Transverse colon (tissue), 4 donors: ENCODE results near the gene VKORC1. TPM values are rescaled to one million over a fixed set of nuclear protein-coding genes. Genes with fewer than 3 reads are reported as not detected.
A peak's percentile ranks its signal among the peaks of the same experiment; 100 is the strongest.

Experiments used
- DNase-seq: peaks from one replicate; pipeline ENCODE4 v3.0.0-alpha.2; 2019
- H3K27ac ChIP-seq, 4 donors: fragments of 200-600 bp; sonication (generic); 2 replicates each; pipeline ENCODE4 v1.5.1; 2016 to 2018; ENCODE audit warnings: inconsistent platforms in 4 of 4
- H3K27me3 ChIP-seq: fragments of 200-600 bp; sonication (generic); 2 replicates; pipeline ENCODE4 v1.5.1; 2017; ENCODE audit warnings: inconsistent platforms
- H3K36me3 ChIP-seq, 4 donors: fragments of 200-600 bp; sonication (generic); 2 replicates each; pipeline ENCODE4 v1.5.1; 2017 to 2019; ENCODE audit warnings: inconsistent platforms in 4 of 4
- H3K4me1 ChIP-seq, 4 donors: fragments of 200-600 bp; sonication (generic); 2 replicates each; pipeline ENCODE4 v1.5.1; 2017 to 2020; ENCODE audit warnings: inconsistent platforms in 4 of 4
- H3K4me3 ChIP-seq, 4 donors: fragments of 200-600 bp; sonication (generic); 1 replicate in 1 of 4; 2 replicates in 3 of 4; pipeline versions ENCODE4 v1.5.1 to v1.6.1; 2017 to 2019; ENCODE audit warnings: inconsistent platforms in 4 of 4
- H3K9me3 ChIP-seq, 2 donors: fragments of 200-600 bp; sonication (generic); 2 replicates each; pipeline ENCODE4 v1.5.1; 2017 to 2019; ENCODE audit warnings: inconsistent platforms in 2 of 2
- EP300 ChIP-seq: sonication (generic); formaldehyde crosslinking; IDR thresholded peaks from one replicate; pipeline ENCODE4 v1.6.1; 2017; ENCODE audit warnings: antibody characterized with exemption, low read depth
- POLR2A ChIP-seq: fragments of 450-650 bp; IDR thresholded peaks from one replicate; pipeline ENCODE4 v1.6.1; 2016; ENCODE audit warnings: antibody characterized with exemption, mild to moderate bottlenecking, moderate library complexity
- POLR2AphosphoS5 ChIP-seq, 3 donors: sonication (generic); formaldehyde crosslinking; IDR thresholded peaks; one replicate each; pipeline ENCODE4 v1.6.1; 2016; ENCODE audit warnings: antibody characterized with exemption in 3 of 3
- WGBS, 2 donors: methylation state at CpG; one replicate each; pipeline ENCODE4 v1.1.5; 2018; ENCODE audit warnings: low coverage in 1 of 2; 5-methylcytosine and 5-hydroxymethylcytosine counted together
- in situ Hi-C, 4 donors: fragments of 200-750 bp; cut with MboI; loops; one replicate each; pipeline versions ENCODE4 v1.15.0 to v1.15.1; 2017; ENCODE audit warnings: low sequenced_read_pairs in 3 of 4, low pct_ligation_motif_present in 1 of 4, low pct_unique_long_range_greater_than_20kb in 1 of 4
- intact Hi-C: fragments of 100-400 bp; cut with DNase I; formaldehyde crosslinking; loops from one replicate; pipeline ENCODE4 v1.15.1; 2023; ENCODE audit warnings: low total_unique reads
- total RNA-seq, 4 donors: library from RNA; depleted of rRNA; stranded (reverse); fragments of >200 nt; gene quantifications; one replicate each; pipeline ENCODE4 v1.1.0, GENCODE V29; 2016
- TF ChIP-seq, protein P1 (sequence below), 5 experiments: fragments of 200-600 bp in 3 of 5; fragments of 450-650 bp in 2 of 5; sonication (generic) in 3 of 5; IDR thresholded peaks; 1 replicate in 2 of 5; 2 replicates in 3 of 5; pipeline ENCODE4 v1.5.1; 2016 to 2017; ENCODE audit warnings: antibody characterized with exemption in 5 of 5, inconsistent platforms in 3 of 5, mild to moderate bottlenecking in 2 of 5, moderate library complexity in 1 of 5

The VKORC1 gene
- total RNA-seq, 4 donors from 2014 or later: 29.5 to 89.0 (median 72.0) TPM

DNA sequence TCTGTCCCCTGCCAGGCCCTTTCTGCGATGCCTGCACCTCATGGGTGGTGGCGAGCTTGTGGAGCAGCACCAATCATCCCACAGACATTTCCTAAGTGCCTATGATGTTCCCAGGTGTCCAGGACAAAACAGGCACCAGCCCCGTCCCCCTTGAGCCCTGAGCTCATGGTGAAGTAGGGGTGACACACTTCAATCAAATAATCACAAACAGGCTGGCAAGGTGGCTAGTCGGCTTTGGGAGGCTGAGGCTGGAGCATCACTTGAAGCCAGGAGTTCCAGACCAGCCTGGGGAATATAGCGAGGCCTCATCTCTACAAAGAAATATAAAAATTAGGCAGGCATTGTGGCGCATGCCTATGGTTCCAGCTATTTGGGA, 41.7 kb upstream of the VKORC1 start:
- intact Hi-C loops: no loop called here
- no peaks in the 10 kb centered on the region for H3K36me3 ChIP-seq
- peak overlapping the region in 2 of 4 donors; percentile 91 to 94 for H3K27ac ChIP-seq
- no peak for DNase-seq
- 83 to 100% methylated on average over 1 to 6 of the region's 6 CpGs for WGBS, 2 donors
- no peaks in the 10 kb centered on the region for H3K9me3 ChIP-seq
- H3K4me1 ChIP-seq: peaks cover 3 to 71% (median 43%) of the 10 kb centered on the region in 4 donors
- TF ChIP-seq POLR2A: no peak
- in situ Hi-C loops: no loop called here
- no peaks in the 10 kb centered on the region for H3K27me3 ChIP-seq
- no peak overlapping the region for H3K4me3 ChIP-seq

GRCh38 chr16:31135535-31136286, 41.1 kb upstream of the VKORC1 start, which contains the start of gene PRSS8:
TSS of gene PRSS8 (minus strand) at chr16:31135727. CDS start at chr16:31135498, 229 bp downstream.
- intact Hi-C loops: no loop called here
- in situ Hi-C loops: no loop called here
- peak; percentile 94 for DNase-seq
- 34% methylated on average over 22 of the region's 22 CpGs; no CpG with 5 or more reads in 1 of the 2 donors for WGBS, 2 donors
- Histone ChIP-seq H3K27ac (peak within 1 kb of the TSS; percentile 91 to 94 (median 93)), H3K27me3 (no peaks in the 10 kb centered on the region), H3K4me3 (peak within 1 kb of the TSS; percentile 48 to 63 (median 52)), H3K36me3 (no peaks in the 10 kb centered on the region), H3K4me1 (peaks cover under 1 to 71% (median 44%) of the 10 kb centered on the region in 4 donors), H3K9me3 (no peaks in the 10 kb centered on the region)
- TF ChIP-seq EP300: no peak
- TF ChIP-seq POLR2AphosphoS5 (IDR thresholded peaks at IDR 0.05): peak; percentile 78 to 99 (median 98)
- TF ChIP-seq, protein P1, sequence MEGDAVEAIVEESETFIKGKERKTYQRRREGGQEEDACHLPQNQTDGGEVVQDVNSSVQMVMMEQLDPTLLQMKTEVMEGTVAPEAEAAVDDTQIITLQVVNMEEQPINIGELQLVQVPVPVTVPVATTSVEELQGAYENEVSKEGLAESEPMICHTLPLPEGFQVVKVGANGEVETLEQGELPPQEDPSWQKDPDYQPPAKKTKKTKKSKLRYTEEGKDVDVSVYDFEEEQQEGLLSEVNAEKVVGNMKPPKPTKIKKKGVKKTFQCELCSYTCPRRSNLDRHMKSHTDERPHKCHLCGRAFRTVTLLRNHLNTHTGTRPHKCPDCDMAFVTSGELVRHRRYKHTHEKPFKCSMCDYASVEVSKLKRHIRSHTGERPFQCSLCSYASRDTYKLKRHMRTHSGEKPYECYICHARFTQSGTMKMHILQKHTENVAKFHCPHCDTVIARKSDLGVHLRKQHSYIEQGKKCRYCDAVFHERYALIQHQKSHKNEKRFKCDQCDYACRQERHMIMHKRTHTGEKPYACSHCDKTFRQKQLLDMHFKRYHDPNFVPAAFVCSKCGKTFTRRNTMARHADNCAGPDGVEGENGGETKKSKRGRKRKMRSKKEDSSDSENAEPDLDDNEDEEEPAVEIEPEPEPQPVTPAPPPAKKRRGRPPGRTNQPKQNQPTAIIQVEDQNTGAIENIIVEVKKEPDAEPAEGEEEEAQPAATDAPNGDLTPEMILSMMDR (IDR thresholded peaks at IDR 0.05): no peak
- TF ChIP-seq POLR2A: peak; percentile 98

DNA sequence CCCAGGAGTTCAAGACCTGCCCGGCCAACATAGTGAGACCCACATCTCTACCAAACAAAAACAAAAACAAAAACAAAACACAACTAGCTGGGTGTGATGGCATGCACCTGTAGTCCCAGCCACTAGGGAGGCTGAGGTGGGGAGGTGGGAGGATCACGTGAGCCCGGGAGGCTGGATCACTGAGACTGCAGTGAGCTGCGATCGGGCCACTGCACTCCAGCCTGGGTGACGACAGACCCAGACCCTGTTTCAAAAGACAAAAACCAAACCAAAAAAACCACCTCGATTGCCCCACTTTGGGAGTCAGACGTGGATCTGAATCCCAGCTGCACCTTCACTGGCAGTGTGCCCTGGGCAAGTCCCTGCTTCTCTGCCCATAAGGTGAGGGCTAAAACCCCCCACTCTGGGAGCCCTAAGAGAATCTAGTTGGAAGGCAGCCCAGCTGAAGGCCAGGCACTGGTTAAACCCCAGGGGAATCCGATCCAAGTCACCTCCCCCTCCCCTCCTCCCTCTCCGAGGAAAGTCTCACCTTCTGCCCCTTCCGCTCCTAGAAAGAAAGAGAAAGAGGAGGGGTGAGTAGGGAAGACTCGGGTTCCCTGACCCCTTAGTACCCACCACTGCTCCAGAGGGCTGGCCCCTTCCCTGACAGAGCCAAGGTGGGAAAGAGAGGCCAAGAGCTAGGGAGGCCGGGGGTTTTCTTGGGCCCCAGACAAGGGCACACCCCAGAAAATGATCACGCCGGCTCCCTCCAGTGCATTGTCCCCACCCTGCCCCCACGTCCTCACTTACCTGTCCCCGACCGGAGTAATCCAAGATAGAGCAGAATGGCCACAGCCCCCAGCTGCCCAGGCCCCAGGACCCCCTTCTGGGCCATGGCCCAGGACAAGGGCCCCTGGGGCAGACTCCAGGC, 40.3 kb upstream of the VKORC1 start:
- H3K4me1 ChIP-seq: peaks cover 9 to 72% (median 51%) of the 10 kb centered on the region in 4 donors
- DNase-seq: peak; percentile 77
- intact Hi-C loops: no loop called here

GRCh38 chr16:31134091-31134571, 39.5 kb upstream of the VKORC1 start:
- 32% methylated on average over 5 of the region's 5 CpGs; no CpG with 5 or more reads in 1 of the 2 donors for WGBS, 2 donors
- peak overlapping the region in 3 of 4 donors; percentile 51 to 63 (median 53) for H3K4me3 ChIP-seq
- no peaks in the 10 kb centered on the region for H3K9me3 ChIP-seq
- peak overlapping the region; percentile 91 to 94 (median 93) for H3K27ac ChIP-seq
- no peak for TF ChIP-seq POLR2A
- no peak for TF ChIP-seq POLR2AphosphoS5 (IDR thresholded peaks at IDR 0.05)
- no peak for TF ChIP-seq EP300
- TF ChIP-seq, protein P1 (IDR thresholded peaks at IDR 0.05): no peak
- no peaks in the 10 kb centered on the region for H3K36me3 ChIP-seq
- intact Hi-C loops (no loop called here), in situ Hi-C loops (no loop called here)
- DNase-seq: no peak
- H3K27me3 ChIP-seq: no peaks in the 10 kb centered on the region
- peaks cover 16 to 76% (median 56%) of the 10 kb centered on the region in 4 donors for H3K4me1 ChIP-seq

More for the DNA sequence above, 40.3 kb upstream of the VKORC1 start:
- H3K27me3 ChIP-seq: no peaks in the 10 kb centered on the region
- WGBS, 2 donors: 32% methylated on average over 18 of the region's 18 CpGs; no CpG with 5 or more reads in 1 of the 2 donors
- peak; percentile 66 to 86 (median 86) for TF ChIP-seq POLR2AphosphoS5 (IDR thresholded peaks at IDR 0.05)
- TF ChIP-seq, protein P1 (IDR thresholded peaks at IDR 0.05): peak; percentile 11 to 87 (median 24)
- no peak for TF ChIP-seq EP300
- peak; percentile 88 for TF ChIP-seq POLR2A
- peak overlapping the region; percentile 91 to 94 (median 93) for H3K27ac ChIP-seq
- H3K4me3 ChIP-seq: peak overlapping the region; percentile 48 to 63 (median 52)
- in situ Hi-C loops: no loop called here
- H3K9me3 ChIP-seq: no peaks in the 10 kb centered on the region
- H3K36me3 ChIP-seq: no peaks in the 10 kb centered on the region
